Esophagus muscularis mucosa (tissue), 4 donors: ENCODE data around the gene SLC25A1.

ENCODE experiments used
- CTCF ChIP-seq, 3 experiments: fragments of 200-600 bp in 2 of 3; fragments of 450-650 bp in 1 of 3; sonication (generic) in 2 of 3; IDR thresholded peaks; one replicate each; pipeline ENCODE4 v1.5.1; 2017 to 2019; ENCODE audit warnings: antibody characterized with exemption in 3 of 3, mild to moderate bottlenecking in 2 of 3, moderate library complexity in 1 of 3
- EP300 ChIP-seq: sonication (generic); formaldehyde crosslinking; IDR thresholded peaks from one replicate; pipeline ENCODE4 v1.6.1; 2017; ENCODE audit warnings: antibody characterized with exemption
- POLR2A ChIP-seq: fragments of 450-650 bp; IDR thresholded peaks from one replicate; pipeline ENCODE4 v1.6.1; 2017; ENCODE audit warnings: antibody characterized with exemption, moderate library complexity, mild to moderate bottlenecking, low read depth
- POLR2AphosphoS5 ChIP-seq, 2 donors: sonication (generic); formaldehyde crosslinking; IDR thresholded peaks; one replicate each; pipeline ENCODE4 v1.6.1; 2017; ENCODE audit warnings: antibody characterized with exemption in 2 of 2

GRCh38 chr22:19210188-19210587 is 31.7 kb upstream of the SLC25A1 start:
- no peak for TF ChIP-seq EP300
- TF ChIP-seq CTCF (IDR thresholded peaks at IDR 0.05), result no peak
- TF ChIP-seq POLR2AphosphoS5 (IDR thresholded peaks at IDR 0.05), result no peak
- TF ChIP-seq POLR2A, result no peak
